ENCODE data around the gene FBXL19. TPM values are rescaled to one million over a fixed set of nuclear protein-coding genes. Genes with fewer than 3 reads are reported as not detected.

The FBXL19 gene
- total and polyA plus RNA-seq, 8 donors: 3.8 to 26.8 (median 6.7) TPM

DNA sequence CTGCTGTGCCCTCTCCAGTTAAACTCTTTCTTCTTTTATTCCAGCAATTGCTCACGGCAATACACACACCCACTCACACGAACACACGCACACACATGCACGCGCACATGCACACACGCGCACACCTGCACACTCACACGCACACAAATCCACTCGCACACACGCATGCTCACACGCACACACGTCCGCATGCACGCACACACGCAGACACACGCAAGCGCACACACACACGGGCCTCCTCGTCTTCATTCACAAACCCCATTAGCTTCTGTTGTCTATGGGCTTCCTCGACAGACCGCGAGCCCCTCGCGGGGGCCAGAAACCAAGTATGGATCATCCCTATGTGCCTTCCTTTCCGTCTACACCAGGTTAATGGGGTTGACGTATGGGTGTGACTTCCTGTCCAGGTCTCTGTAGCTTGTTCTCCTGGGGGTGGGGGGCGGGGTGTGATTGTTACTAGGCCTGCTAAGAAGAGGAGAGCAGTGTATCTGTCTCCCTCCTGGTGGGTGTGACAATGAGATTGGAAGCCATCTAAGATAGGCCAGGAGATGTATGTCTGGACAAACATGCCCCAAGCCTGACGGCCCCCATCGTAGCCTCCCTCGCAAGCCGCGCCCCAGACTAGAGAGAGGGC is 27.6 kb upstream of the FBXL19 start:
- no peak for DNase-seq
- FAIRE-seq: no peak
- Histone ChIP-seq H3K4me3 (peak overlapping the region in 3 of 4 donors; percentile 35 to 43 (median 42)), H3K27me3 (no peaks in the 10 kb centered on the region), H3K36me3 (no peaks in the 10 kb centered on the region), H3K4me1 (peaks cover 0 to 8% (median 0%) of the 10 kb centered on the region in 3 donors), H3K27ac (peak overlapping the region; percentile 85 to 97 (median 92)), H3K9me3 (no peaks in the 10 kb centered on the region)
- intact Hi-C loops (cut with DNase I): no loop called here
- ATAC-seq: no peak
- WGBS, 2 donors: 76 to 80% methylated on average over 32 of the region's 32 CpGs
- TF ChIP-seq, protein P1, sequence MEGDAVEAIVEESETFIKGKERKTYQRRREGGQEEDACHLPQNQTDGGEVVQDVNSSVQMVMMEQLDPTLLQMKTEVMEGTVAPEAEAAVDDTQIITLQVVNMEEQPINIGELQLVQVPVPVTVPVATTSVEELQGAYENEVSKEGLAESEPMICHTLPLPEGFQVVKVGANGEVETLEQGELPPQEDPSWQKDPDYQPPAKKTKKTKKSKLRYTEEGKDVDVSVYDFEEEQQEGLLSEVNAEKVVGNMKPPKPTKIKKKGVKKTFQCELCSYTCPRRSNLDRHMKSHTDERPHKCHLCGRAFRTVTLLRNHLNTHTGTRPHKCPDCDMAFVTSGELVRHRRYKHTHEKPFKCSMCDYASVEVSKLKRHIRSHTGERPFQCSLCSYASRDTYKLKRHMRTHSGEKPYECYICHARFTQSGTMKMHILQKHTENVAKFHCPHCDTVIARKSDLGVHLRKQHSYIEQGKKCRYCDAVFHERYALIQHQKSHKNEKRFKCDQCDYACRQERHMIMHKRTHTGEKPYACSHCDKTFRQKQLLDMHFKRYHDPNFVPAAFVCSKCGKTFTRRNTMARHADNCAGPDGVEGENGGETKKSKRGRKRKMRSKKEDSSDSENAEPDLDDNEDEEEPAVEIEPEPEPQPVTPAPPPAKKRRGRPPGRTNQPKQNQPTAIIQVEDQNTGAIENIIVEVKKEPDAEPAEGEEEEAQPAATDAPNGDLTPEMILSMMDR (IDR thresholded peaks at IDR 0.05): no peak

DNA sequence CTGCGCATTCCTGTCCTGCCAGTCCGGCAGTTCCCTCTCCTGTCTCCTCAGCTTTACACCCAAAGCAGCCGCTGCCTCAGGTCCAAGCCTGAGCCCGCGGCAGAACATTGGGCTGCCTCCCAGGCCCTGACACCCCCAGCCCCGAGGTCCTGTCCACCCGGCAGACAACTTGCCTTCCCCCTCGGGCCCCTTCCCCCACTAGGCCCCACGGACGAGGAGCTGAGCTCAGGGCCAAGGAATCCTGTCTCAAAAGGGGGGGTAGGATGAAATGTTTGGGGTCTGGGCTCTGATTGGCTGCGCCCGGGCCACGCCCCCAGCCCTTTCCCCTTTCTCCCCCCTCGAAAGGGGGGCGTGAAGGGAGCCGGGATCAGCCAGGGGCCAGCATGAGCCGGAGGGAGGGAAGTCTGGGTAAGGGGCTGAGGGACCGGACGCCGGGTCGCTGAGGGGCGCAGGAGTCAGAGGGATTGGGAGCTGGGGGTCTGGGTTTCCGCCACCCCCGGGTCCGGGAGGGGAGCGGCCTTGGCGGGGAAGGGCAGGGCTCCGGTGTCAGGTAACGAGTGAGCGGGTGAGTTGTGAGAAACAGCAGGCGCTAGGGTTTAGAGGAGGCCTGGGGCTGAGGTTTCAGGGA is 27.0 kb upstream of the FBXL19 start, which contains the start of gene CTF1:
Gene CTF1, plus strand, starts transcription at position 354 of the 628 bp plus-strand sequence. Its CDS starts 30 bp downstream, at position 384.
- TF ChIP-seq, protein P1 (IDR thresholded peaks at IDR 0.05): no peak
- H3K4me1 ChIP-seq: peaks cover 0 to 8% (median 0%) of the 10 kb centered on the region in 3 donors
- DNase-seq (peak; percentile 59 to 87 (median 71)), FAIRE-seq (no peak), ATAC-seq (peak; percentile 29 to 57 (median 49))
- intact Hi-C loops (cut with DNase I): no loop called here
- peak within 1 kb of the TSS; percentile 85 to 97 (median 92) for H3K27ac ChIP-seq
- H3K4me3 ChIP-seq: peak within 1 kb of the TSS; percentile 30 to 43 (median 38)
- no peaks in the 10 kb centered on the region for H3K9me3 ChIP-seq
- H3K27me3 ChIP-seq: no peaks in the 10 kb centered on the region
- 12% methylated on average over 23 to 31 of the region's 31 CpGs for WGBS, 2 donors
- H3K36me3 ChIP-seq: no peaks in the 10 kb centered on the region

DNA sequence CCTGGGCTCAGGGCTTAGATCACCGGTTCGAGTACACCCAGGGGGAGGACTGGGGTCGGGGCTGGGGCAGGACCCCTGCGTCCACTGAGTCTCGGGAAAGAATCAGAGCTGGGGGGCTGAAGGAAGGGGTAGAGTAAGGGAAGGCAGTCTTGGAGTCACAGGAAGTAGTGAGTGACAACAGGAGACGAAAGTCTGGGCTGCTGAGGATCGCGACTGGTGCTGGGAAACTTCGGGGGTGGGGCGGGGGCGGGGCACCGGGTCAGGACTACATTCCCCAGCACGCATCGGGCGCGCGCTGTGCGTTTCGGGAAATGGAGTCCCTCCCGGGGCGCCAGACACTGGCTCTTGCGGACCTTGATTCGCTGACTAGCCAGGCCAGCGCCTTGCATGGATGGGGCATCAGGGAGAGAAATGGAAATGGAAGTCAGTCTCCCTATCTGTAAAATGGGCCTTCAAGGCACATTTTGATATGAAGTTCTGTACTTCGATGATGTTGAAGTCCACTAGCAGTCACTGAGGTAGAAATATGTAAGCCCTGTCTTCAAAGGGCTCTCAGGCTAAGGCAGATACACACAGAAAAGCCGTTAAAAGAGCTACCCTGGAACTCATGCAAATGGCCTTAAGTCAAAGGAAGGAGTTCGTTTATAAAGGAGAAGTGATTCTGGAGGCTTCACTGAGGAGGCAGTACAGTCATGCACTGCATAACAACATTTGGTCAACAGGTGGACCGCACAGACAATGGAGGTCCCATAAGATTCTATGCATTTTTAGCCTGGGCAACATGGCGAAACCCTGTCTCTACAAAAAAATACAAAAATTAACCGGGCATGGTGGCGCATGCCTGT is 26.3 kb upstream of the FBXL19 start:
- ATAC-seq (peak; percentile 68 to 80 (median 76)), DNase-seq (peak; percentile 87 to 96 (median 90)), FAIRE-seq (no peak)
- no peaks in the 10 kb centered on the region for H3K36me3 ChIP-seq
- peak overlapping the region; percentile 85 to 97 (median 92) for H3K27ac ChIP-seq
- H3K9me3 ChIP-seq: no peaks in the 10 kb centered on the region
- peaks cover 0 to 8% (median 0%) of the 10 kb centered on the region in 3 donors for H3K4me1 ChIP-seq
- intact Hi-C loops (cut with DNase I): no loop called here
- 14 to 15% methylated on average over 31 of the region's 31 CpGs for WGBS, 2 donors
- TF ChIP-seq, protein P1 (IDR thresholded peaks at IDR 0.05): no peak
- H3K27me3 ChIP-seq: no peaks in the 10 kb centered on the region
- H3K4me3 ChIP-seq: peak overlapping the region; percentile 30 to 43 (median 38)

DNA sequence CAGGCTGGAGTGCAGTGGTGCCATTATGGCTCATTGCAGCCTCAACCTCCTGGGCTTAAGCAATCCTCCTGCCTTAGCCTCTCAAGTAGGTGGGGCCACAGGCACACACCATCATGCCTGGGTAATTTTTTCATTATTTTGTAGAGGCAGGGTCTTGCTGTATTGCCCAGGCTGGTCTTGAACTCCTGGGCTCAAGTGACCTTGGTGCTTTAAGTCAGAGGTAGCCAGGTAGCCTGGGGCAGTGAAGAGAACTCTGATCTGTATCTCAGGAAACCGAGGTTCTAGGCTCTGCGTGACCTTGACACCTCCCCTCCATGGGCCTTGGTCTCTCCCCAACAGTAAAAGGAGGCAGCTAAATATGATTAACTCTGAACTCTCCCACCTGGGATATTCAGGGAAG is 23.6 kb upstream of the FBXL19 start:
- ATAC-seq (no peak), FAIRE-seq (no peak), DNase-seq (no peak)
- intact Hi-C loops (cut with DNase I): loop anchor here in 1 of 3 donors (10.0 kb wide), 1 partner anchor 65 kb away; no protein-coding TSS in a partner anchor
- Histone ChIP-seq H3K36me3 (no peaks in the 10 kb centered on the region), H3K27ac (no peak overlapping the region), H3K4me1 (no peaks in the 10 kb centered on the region), H3K9me3 (no peaks in the 10 kb centered on the region), H3K27me3 (no peaks in the 10 kb centered on the region), H3K4me3 (no peak overlapping the region)
- TF ChIP-seq, protein P1 (IDR thresholded peaks at IDR 0.05): no peak
- WGBS, 2 donors: 55 to 56% methylated on average over 2 of the region's 2 CpGs

Measured in pancreas (tissue), 10 donors.